Activated T-cell treated with anti-CD3 and anti-CD28 coated beads, Interleukin-2, amount 50 U/mL, for 72 hours (primary cell): ENCODE results near the gene FHOD3. TPM values are rescaled to one million over a fixed set of nuclear protein-coding genes. Genes with fewer than 3 reads are reported as not detected.
"Not testable (repeated sequence)": the region's sequence is repeated elsewhere in the genome, so short reads cannot be mapped to it uniquely, and the experiment has no call there.

Experiments used
- ATAC-seq, 2 donors: fragments of 150-1000 bp; cut with Tn5 transposase; replicated peaks in 1 of 2; 2 replicates each; pipeline ENCODE4 v1.10.0; 2021; ENCODE audit warnings: moderate library complexity in 2 of 2, mild to moderate bottlenecking in 1 of 2
- DNase-seq, 2 donors: peaks; one replicate each; pipeline ENCODE4 v3.0.0; 2021 to 2022; ENCODE audit warnings: mixed read lengths in 1 of 2
- H3K27ac Mint-ChIP-seq: one replicate; pipeline ENCODE4 v1.8.0; 2022; ENCODE audit warnings: mild to moderate bottlenecking, moderate library complexity, mixed read lengths
- H3K27me3 Mint-ChIP-seq: one replicate; pipeline ENCODE4 v1.8.0; 2022; ENCODE audit warnings: low read depth, mixed read lengths
- H3K36me3 Mint-ChIP-seq, 2 donors: one replicate each; pipeline ENCODE4 v1.8.0; 2022; ENCODE audit warnings: mixed read lengths in 2 of 2, mild to moderate bottlenecking in 1 of 2; ENCODE audit not compliant: insufficient read depth in 2 of 2
- H3K4me1 Mint-ChIP-seq: one replicate; pipeline ENCODE4 v1.8.0; 2022; ENCODE audit warnings: low read depth, mixed read lengths
- H3K4me3 Mint-ChIP-seq, 2 donors: one replicate each; pipeline ENCODE4 v1.8.0; 2022; ENCODE audit warnings: mild to moderate bottlenecking in 2 of 2, mixed read lengths in 2 of 2, moderate library complexity in 2 of 2
- H3K9me3 Mint-ChIP-seq, 2 donors: one replicate each; pipeline ENCODE4 v1.8.0; 2022; ENCODE audit warnings: mixed read lengths in 2 of 2
- total RNA-seq, 2 donors: library from RNA; stranded (reverse); gene quantifications; one replicate each; pipeline ENCODE4 v1.2.3, GENCODE V29; 2022

Gene FHOD3
- total RNA-seq, 2 donors from 2014 or later, result 0.28 TPM; not detected in 1

DNA sequence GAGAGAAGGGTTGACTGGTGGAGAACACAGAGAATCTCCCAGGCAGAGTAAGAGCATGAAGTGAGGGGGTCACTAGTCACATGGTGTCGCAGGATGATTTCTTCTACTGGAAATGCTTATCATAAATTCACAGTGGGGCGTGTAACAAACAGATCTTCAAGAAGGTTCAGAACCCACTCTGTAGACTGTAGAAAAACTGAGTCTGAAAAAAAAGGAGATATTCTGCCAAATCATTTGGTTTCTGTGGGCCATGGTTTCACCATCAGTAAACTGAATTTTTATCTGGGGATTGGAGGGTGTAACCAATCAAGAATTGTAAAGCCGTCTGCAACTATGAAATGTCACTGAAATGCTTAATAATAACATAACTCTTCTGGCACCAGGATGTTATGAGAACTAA lies 516.3 kb downstream of the FHOD3 start:
- peak overlapping the region in 1 of 2 donors; percentile 59 for H3K4me3 Mint-ChIP-seq
- H3K36me3 Mint-ChIP-seq, result peaks cover 5% of the 10 kb centered on the region in 2 donors
- H3K9me3 Mint-ChIP-seq, result no peaks in the 10 kb centered on the region
- DNase-seq, result no peak
- H3K27me3 Mint-ChIP-seq, result no peaks in the 10 kb centered on the region
- no peaks in the 10 kb centered on the region for H3K4me1 Mint-ChIP-seq
- H3K27ac Mint-ChIP-seq, result peak overlapping the region; percentile 93
- ATAC-seq, result peak in 1 of 2 donors; percentile 36

DNA sequence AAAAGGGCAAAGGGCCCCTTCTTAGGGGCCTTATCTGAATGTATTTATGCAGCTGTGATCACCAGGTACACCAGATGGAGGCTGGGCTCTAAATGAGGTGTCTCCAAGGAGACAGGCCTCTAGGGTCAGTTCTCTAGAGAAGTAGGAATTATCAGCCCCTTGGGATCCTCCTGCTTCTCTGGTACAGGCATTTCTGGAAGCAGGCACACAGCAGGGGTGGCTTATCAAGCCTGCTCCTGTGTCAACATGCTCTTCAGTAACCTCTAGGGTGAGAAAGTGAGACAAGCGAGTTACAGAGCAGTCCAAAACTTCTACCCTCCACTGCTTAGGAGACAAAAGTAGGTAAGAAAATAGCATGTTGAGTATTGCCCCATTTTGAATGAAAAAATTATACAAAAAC lies 517.5 kb downstream of the FHOD3 start:
- H3K9me3 Mint-ChIP-seq, result no peaks in the 10 kb centered on the region
- H3K4me3 Mint-ChIP-seq, result no peak overlapping the region
- H3K36me3 Mint-ChIP-seq, result peaks cover 5% of the 10 kb centered on the region in 2 donors
- H3K27ac Mint-ChIP-seq, result no peak overlapping the region
- H3K27me3 Mint-ChIP-seq, result no peaks in the 10 kb centered on the region
- H3K4me1 Mint-ChIP-seq, result no peaks in the 10 kb centered on the region
- no peak for ATAC-seq
- DNase-seq, result no peak

DNA sequence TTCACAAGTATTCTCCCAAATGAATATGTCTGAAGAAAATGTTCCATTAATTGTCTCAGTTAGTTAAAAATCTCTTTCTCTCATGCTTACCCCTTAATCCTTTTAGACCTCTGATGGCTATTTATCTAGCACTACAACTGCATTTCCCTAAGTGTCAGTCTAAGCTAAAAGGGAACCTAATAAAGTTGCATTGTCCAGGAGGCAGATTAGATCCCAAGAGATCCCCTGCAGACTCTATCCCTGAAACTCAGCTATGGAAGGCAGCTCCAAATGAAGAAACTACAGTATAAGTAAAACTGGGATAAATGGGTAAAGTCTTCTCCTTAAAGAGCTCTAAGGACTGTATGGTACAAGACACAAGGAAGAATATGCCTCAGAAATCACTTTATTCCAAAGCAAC lies 518.6 kb downstream of the FHOD3 start:
- not testable (repeated sequence) for H3K9me3 Mint-ChIP-seq, ATAC-seq, H3K4me3 Mint-ChIP-seq, DNase-seq, H3K4me1 Mint-ChIP-seq, H3K36me3 Mint-ChIP-seq, H3K27me3 Mint-ChIP-seq
- peak overlapping the region; percentile 17 for H3K27ac Mint-ChIP-seq

DNA sequence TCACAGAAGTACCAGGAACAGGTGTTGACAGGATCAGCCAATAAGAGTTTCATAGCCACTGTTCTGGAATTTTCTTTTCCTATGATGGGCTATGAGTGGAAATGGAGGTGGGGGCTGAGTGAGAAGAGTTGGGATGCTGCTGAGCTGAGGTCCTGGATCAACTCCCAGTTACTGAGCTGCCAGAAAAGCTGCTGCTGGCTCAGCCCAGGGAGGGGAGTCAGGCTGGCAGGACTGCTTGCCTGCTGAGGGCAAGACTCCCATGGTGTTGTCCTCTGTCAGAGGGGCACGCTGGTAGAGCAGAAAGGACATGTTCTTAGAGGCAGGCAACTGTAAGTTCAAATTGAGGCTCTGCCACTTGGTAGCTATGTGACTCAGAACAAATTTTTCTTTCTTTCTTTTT lies 519.5 kb downstream of the FHOD3 start:
- H3K27me3 Mint-ChIP-seq, result no peaks in the 10 kb centered on the region
- no peaks in the 10 kb centered on the region for H3K9me3 Mint-ChIP-seq
- H3K27ac Mint-ChIP-seq, result peak overlapping the region; percentile 82
- H3K36me3 Mint-ChIP-seq, result peaks cover 4 to 5% of the 10 kb centered on the region in 2 donors
- ATAC-seq (no peak), DNase-seq (no peak)
- no peak overlapping the region for H3K4me3 Mint-ChIP-seq
- H3K4me1 Mint-ChIP-seq, result no peaks in the 10 kb centered on the region

DNA sequence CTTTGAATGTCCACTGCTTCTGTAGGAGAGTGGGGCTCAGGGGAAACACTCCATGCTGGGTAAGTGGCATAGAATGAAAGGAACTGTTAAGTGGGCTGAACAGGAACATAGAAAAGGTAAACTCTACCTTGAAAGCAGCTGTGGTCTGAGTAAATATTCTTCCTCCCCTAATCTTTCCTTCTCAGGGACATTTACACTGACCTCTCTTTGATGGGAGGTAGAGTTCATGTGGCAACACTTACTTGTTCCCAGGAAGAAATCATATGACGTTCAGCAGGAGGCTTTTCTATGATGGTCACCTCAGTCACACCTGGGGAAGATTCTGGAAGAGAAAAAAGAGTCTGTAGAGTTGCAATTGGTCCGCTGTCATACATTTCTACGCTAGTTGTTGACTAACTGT lies 521.1 kb downstream of the FHOD3 start:
- no peaks in the 10 kb centered on the region for H3K27me3 Mint-ChIP-seq
- peaks cover 4% of the 10 kb centered on the region in 2 donors for H3K36me3 Mint-ChIP-seq
- no peak overlapping the region for H3K27ac Mint-ChIP-seq
- no peak overlapping the region for H3K4me3 Mint-ChIP-seq
- H3K9me3 Mint-ChIP-seq, result no peaks in the 10 kb centered on the region
- no peak for ATAC-seq
- no peaks in the 10 kb centered on the region for H3K4me1 Mint-ChIP-seq
- no peak for DNase-seq

DNA sequence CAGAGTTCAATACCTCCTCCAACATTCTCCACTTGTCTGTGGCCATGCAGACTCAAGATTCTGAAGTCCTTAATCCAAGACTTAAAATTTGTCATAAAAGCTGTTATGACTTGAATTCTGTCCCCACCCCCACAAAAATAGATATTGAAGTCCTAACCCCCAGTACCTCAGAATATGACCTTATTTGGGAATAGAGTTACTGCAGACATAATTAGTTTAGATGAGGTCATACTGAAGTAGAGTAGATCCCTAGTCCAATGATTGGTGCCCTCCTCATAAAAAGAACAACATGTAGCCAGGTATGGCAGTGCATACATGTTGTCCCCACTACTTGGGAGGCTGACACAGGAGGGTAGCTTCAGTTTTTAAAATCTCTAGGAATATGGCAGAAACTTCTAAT lies 522.1 kb downstream of the FHOD3 start:
- Mint-ChIP-seq H3K4me3 (no peak overlapping the region), H3K27ac (no peak overlapping the region), H3K4me1 (no peaks in the 10 kb centered on the region), H3K9me3 (no peaks in the 10 kb centered on the region), H3K27me3 (no peaks in the 10 kb centered on the region), H3K36me3 (peaks cover 4 to 6% of the 10 kb centered on the region in 2 donors)
- ATAC-seq, result no peak
- no peak for DNase-seq

DNA sequence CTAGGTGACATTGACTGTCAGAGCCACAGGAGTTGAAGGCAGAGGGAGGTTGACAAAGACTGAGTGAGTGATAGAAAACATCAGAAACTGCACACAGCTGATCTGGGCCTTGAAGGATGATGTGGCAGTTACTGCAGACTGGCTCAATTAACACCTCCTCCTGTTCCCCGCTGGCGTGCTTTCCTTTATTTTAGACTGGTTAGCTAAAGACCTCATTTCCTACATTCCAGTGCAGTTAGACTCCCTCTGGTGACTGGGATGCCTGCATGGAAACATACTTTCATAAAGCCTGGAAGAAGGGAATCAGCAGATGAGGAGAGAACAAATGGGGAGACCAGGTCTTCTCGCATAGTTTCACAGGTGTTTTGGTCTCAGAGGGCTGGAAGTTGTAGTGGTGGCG lies 524.2 kb downstream of the FHOD3 start:
- no peak for ATAC-seq
- no peaks in the 10 kb centered on the region for H3K27me3 Mint-ChIP-seq
- no peak overlapping the region for H3K4me3 Mint-ChIP-seq
- H3K4me1 Mint-ChIP-seq, result no peaks in the 10 kb centered on the region
- DNase-seq, result no peak
- H3K27ac Mint-ChIP-seq, result no peak overlapping the region
- H3K9me3 Mint-ChIP-seq, result no peaks in the 10 kb centered on the region
- H3K36me3 Mint-ChIP-seq, result peaks cover 2 to 6% of the 10 kb centered on the region in 2 donors

DNA sequence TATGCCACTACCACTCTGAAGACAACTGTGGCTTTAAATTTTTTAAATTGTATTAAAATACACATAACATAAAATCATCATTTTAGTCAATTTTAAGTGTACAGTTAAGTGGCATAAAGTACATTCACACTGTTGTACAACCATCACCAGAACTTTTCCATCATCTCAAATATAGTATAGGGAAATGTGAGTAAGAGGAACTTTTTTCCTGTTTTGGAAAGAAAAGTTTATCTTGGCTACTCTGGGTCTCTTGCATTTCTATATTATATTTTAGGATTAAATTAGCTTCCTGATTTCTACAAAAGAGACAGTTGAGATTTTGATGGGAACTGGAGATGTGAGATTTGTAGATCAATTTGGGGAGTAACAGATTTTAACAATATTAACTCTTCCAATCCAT lies 528.0 kb downstream of the FHOD3 start:
- H3K27me3 Mint-ChIP-seq, result no peaks in the 10 kb centered on the region
- no peak for ATAC-seq
- peaks cover 24% of the 10 kb centered on the region for H3K4me1 Mint-ChIP-seq
- H3K36me3 Mint-ChIP-seq, result peaks cover 3 to 9% of the 10 kb centered on the region in 2 donors
- no peak for DNase-seq
- no peak overlapping the region for H3K4me3 Mint-ChIP-seq
- H3K27ac Mint-ChIP-seq, result no peak overlapping the region
- H3K9me3 Mint-ChIP-seq, result no peaks in the 10 kb centered on the region

DNA sequence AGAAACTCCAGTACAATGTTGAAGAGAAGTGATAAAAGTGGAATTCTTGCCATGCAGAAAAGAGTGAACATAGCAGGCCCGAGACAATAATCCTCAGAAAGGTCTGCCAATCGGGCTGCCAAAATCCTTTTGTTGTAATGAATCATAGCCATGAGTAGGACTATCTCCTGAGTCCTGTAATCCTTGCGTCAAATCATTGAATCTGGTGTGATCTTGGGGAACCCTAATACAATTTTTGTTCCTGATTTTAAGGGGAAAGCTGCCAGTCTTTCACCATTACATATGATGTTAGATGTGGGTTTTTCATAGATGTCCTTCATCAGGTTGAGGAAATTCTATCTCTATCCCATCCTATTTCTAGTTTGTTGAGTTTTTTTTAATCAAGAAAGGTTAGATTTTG lies 529.0 kb downstream of the FHOD3 start:
- Mint-ChIP-seq H3K36me3 (peaks cover 3 to 9% of the 10 kb centered on the region in 2 donors), H3K9me3 (no peaks in the 10 kb centered on the region), H3K27me3 (no peaks in the 10 kb centered on the region), H3K4me1 (peaks cover 33% of the 10 kb centered on the region), H3K27ac (no peak overlapping the region), H3K4me3 (no peak overlapping the region)
- ATAC-seq (no peak), DNase-seq (no peak)

DNA sequence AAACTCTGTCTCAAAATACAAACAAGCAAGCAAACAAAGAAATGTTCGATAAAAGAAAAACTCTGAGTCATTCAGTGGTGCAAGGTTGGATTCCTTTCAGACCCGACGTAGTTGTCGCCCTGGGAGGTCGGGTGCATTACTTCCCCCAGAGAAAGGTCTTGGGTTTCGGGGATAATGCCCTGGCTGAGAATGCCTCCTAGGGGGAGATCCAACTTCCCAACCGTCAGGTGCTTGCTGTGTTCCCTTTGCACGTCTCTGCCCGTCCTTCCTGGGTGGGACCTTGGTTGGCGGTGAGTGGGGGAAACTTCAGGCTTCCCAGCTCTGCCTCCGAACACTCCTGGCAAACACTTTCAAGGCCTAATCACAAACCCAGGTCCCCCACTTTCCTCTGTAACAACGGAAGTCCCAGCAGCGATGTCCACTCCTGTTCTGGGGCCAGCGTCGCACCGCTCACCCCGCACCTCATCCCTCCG lies 530.7 kb downstream of the FHOD3 start:
- Mint-ChIP-seq H3K4me3 (peak overlapping the region; percentile 83 to 95), H3K36me3 (peaks cover 3 to 9% of the 10 kb centered on the region in 2 donors), H3K27me3 (no peaks in the 10 kb centered on the region), H3K27ac (peak overlapping the region; percentile 83), H3K9me3 (no peaks in the 10 kb centered on the region), H3K4me1 (peaks cover 41% of the 10 kb centered on the region)
- ATAC-seq (no peak), DNase-seq (peak; percentile 19 to 21)

DNA sequence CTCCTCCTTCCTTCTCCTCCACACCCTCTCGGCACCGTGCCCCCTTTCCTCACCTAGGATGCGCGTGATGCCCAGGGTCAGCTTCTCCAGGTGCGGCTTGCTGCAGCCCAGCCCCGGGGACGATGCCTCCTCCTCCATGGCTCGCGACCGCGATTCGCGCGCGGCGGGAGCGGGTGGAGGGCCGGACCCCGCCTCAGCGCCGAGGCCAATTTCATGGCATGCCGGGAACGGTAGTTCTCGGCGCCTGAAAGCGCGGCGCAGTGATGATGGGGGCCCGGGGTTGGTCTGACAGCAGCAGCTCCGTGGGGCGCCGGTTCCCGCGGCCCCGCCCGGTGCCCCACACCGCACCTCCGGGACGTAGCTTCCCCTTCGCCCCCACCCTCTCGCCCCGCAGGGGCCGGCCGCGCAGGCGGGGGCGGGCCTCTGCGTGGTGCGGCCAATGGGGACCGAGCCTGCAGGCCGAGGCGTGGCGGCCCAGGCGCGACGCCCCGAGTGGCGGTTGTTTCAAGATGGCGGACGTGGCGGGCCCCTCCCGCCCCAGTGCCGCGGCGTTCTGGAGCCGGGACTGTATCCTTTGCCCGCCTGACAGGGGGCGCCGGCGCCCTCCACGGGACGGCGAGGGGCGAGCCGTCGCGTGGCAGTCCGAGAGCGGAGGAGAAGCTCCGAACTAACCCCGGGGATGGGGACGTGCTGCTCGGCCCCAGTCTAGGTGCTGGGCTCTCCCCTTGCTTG lies 531.3 kb downstream of the FHOD3 start, which contains the start of the genes KIAA1328 and TPGS2:
TSS of gene KIAA1328 (plus strand) at position 498 of the 732 bp plus-strand sequence. CDS start at position 510, 12 bp downstream.
TSS of gene TPGS2 (minus strand) at position 373 of the 732 bp plus-strand sequence. CDS start at position 138, 235 bp downstream.
- no peaks in the 10 kb centered on the region for H3K9me3 Mint-ChIP-seq
- peak; percentile 89 to 91 for ATAC-seq
- peak within 1 kb of the TSS; percentile 83 to 95 for H3K4me3 Mint-ChIP-seq
- no peaks in the 10 kb centered on the region for H3K27me3 Mint-ChIP-seq
- H3K4me1 Mint-ChIP-seq, result peaks cover 44% of the 10 kb centered on the region
- H3K27ac Mint-ChIP-seq, result peak within 1 kb of the TSS; percentile 91
- H3K36me3 Mint-ChIP-seq, result peaks cover 3 to 9% of the 10 kb centered on the region in 2 donors
- peak; percentile 90 to 91 for DNase-seq
